Kasumi-1 (cell line): ENCODE results near the gene DDX5.
"Not testable (repeated sequence)": the region's sequence is repeated elsewhere in the genome, so short reads cannot be mapped to it uniquely, and the experiment has no call there.

Experiments
- DNase-seq, 2 experiments: peaks; one replicate each; lab custom pipeline; 2025; lab: John Stamatoyannopoulos, UW

Gene DDX5

GRCh38 chr17:64507413-64507782, 1.3 kb upstream of the DDX5 start:
- peak; percentile 96 to 98 for DNase-seq

- peak; percentile 100 for DNase-seq
Observed at GRCh38 chr17:64506576-64507412, 705 bp upstream of the DDX5 start, which contains the start of gene CEP95. TSS of gene CEP95 (plus strand) at chr17:64506977. CDS start at chr17:64507098, 121 bp downstream.

GRCh38 chr17:64505340-64506200, 519 bp downstream of the DDX5 start:
- DNase-seq = peak; percentile 90 to 93

- DNase-seq = no peak
Observed at GRCh38 chr17:64504769-64505339, 1.2 kb downstream of the DDX5 start.

- no peak for DNase-seq
Observed at GRCh38 chr17:64503821-64504768, 2.0 kb downstream of the DDX5 start.

- DNase-seq = no peak
Observed at GRCh38 chr17:64503341-64503740, 2.7 kb downstream of the DDX5 start.

GRCh38 chr17:64502809-64503208, 3.3 kb downstream of the DDX5 start:
- DNase-seq = no peak

GRCh38 chr17:64502021-64502420, 4.1 kb downstream of the DDX5 start:
- no peak for DNase-seq

- DNase-seq = no peak
Observed at GRCh38 chr17:64500862-64501765, 5.0 kb downstream of the DDX5 start.

- no peak for DNase-seq
Observed at GRCh38 chr17:64500487-64500859, 5.6 kb downstream of the DDX5 start.

GRCh38 chr17:64499805-64500486, 6.1 kb downstream of the DDX5 start:
- DNase-seq = no peak

GRCh38 chr17:64498308-64499203, 7.5 kb downstream of the DDX5 start:
- no peak for DNase-seq

- DNase-seq = peak; percentile 74 to 81
Observed at GRCh38 chr17:64497565-64498035, 8.5 kb downstream of the DDX5 start.

- DNase-seq = peak; percentile 97
Observed at GRCh38 chr17:64496786-64497564, 9.1 kb downstream of the DDX5 start, which contains the start of gene POLG2. TSS of gene POLG2 (minus strand) at chr17:64497054. CDS start at chr17:64496968, 86 bp downstream.

- DNase-seq = no peak
Observed at GRCh38 chr17:64496348-64496785, 9.7 kb downstream of the DDX5 start.

- DNase-seq = not testable (repeated sequence)
Observed at GRCh38 chr17:64495300-64495699, 10.8 kb downstream of the DDX5 start.

- DNase-seq = no peak
Observed at GRCh38 chr17:64494121-64494520, 12.0 kb downstream of the DDX5 start.
